Choroid plexus epithelial cell (primary cell): ENCODE results near the gene GAB4.
"Not testable (repeated sequence)": the region's sequence is repeated elsewhere in the genome, so short reads cannot be mapped to it uniquely, and the experiment has no call there.

Experiments
- DNase-seq: peaks from one replicate; pipeline ENCODE4 v3.0.0-alpha.2; 2010; ENCODE audit warnings: low read depth
- H3K4me3 ChIP-seq: 2 replicates; pipeline ENCODE4 v1.5.1; 2011; ENCODE audit warnings: low read depth, mild to moderate bottlenecking, control low read depth, low read length, moderate library complexity
- TF ChIP-seq, protein P1 (sequence below): conservative IDR thresholded peaks from 2 replicates; pipeline ENCODE4 v1.5.1; 2011; ENCODE audit warnings: low read depth, mild to moderate bottlenecking, control low read depth, inconsistent platforms, low read length, moderate library complexity

Gene GAB4

DNA sequence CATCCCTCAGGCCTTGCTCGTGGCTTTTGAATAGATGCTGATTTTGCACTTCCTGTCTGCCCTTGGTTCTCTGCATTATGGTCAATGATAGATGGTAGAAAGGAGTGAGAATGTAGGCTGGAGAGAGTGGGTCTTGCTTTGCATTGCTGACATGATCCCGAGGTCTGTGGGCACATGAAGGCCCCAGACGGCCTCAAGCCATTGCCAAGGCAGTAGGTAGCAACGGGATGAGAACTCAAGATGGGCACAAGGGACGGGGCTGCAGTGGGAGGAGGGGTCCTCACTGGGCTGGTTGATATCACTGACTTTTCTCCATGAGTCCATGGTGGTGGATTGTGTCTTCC, 54.0 kb downstream of the GAB4 start:
- DNase-seq: no peak
- TF ChIP-seq, protein P1, sequence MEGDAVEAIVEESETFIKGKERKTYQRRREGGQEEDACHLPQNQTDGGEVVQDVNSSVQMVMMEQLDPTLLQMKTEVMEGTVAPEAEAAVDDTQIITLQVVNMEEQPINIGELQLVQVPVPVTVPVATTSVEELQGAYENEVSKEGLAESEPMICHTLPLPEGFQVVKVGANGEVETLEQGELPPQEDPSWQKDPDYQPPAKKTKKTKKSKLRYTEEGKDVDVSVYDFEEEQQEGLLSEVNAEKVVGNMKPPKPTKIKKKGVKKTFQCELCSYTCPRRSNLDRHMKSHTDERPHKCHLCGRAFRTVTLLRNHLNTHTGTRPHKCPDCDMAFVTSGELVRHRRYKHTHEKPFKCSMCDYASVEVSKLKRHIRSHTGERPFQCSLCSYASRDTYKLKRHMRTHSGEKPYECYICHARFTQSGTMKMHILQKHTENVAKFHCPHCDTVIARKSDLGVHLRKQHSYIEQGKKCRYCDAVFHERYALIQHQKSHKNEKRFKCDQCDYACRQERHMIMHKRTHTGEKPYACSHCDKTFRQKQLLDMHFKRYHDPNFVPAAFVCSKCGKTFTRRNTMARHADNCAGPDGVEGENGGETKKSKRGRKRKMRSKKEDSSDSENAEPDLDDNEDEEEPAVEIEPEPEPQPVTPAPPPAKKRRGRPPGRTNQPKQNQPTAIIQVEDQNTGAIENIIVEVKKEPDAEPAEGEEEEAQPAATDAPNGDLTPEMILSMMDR: no peak

DNA sequence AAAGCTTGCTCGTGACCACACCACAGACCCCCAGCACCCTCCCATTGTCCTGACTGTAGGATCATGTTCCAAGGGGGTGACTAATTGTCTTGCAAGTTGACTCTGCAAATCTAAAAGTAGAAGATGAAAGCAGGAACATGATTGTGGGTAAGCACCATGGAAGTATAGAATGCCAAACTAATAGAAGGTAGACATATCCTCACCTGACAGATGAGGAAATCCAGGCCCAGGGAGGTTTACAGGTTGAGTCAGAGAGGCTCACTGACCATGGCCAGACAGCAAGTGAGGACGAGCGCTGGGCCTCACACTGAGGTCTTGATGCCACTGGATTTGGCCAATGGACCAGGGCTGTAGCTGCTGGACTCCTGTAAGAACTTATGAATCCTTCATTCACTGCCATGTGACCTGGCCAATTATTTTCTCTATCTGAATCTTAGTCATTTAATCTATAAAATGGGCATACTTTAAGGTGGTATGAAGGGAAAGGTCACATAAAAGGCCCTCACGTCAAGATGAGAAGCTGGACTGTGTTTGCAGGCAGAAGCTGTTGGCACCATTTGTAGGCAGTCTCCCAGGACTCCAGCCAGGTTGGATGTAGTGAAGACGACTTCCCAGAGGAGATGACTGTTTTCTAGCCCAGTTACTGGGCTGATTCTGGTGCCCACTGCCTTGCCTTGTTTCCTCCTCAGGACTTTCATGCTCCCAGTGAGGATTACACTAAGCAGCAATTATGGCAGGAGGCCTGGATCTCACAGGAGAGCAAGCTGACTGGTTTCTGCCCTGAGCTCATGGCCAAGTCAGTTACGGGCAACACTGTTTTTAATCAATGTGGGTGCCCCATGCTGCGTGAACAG, 54.6 kb downstream of the GAB4 start:
- TF ChIP-seq, protein P1: no peak
- no peak for DNase-seq
- H3K4me3 ChIP-seq: no peak overlapping the region

More for the DNA sequence above, 54.0 kb downstream of the GAB4 start:
- H3K4me3 ChIP-seq: no peak overlapping the region

DNA sequence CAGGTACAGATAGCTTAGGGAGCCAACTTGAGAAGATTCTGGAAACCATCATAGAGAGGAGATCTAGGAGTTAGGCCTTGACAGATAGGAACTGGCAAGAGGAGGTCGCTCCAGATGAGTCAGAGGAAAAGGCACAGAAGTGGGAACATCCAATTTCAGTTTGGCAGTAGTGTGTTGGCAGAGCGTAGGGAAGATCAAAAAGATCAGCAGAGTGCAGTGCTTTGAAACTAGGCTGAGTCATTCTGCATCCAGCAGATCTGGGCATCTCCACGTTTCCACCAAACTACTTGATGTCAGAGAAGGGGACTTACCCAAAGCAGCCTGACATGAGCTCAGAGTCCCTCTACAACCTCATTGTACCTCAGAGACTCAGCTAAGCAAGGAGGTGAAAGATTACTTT, 58.5 kb downstream of the GAB4 start:
- no peak overlapping the region for H3K4me3 ChIP-seq
- DNase-seq: no peak
- TF ChIP-seq, protein P1: no peak

DNA sequence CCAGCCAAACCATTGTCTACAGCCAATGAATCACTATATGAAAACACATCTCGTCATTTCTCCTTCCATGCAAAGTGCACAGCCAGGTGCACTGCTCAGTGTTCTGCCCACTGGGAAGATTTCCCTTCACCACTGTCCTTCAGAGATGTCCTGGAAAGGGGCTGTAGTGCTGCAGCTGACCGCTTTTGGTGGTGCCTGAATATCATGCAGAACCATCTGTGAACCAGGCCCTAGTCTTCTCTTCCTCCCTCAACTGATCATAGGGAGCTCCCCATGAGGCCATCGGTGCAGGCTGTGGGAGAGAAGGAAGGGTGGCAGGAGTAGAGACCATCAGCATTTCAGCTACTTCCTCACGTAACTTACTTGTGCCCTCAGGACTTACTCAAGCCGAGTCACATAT, 70.2 kb downstream of the GAB4 start:
- TF ChIP-seq, protein P1: no peak
- no peak overlapping the region for H3K4me3 ChIP-seq
- no peak for DNase-seq

DNA sequence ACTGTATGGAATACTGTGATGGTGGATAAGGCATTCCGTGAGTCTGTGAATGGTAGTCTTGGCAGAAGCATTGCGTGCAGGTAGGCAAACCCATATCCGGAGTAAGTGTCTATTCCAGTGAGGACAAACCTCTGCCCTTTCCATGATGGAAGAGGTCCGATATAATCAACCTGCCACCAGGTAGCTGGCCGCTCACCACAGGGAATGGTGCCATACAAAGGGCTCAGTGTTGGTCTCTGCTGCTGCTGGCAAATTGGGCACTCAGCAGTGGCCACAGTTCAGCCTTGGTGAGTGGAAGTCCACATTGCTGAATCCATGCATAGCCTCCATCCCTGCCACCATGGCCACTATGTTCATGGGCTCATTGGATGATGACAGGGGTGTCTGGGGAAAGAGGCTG, 70.8 kb downstream of the GAB4 start:
- not testable (repeated sequence) for DNase-seq, H3K4me3 ChIP-seq

DNA sequence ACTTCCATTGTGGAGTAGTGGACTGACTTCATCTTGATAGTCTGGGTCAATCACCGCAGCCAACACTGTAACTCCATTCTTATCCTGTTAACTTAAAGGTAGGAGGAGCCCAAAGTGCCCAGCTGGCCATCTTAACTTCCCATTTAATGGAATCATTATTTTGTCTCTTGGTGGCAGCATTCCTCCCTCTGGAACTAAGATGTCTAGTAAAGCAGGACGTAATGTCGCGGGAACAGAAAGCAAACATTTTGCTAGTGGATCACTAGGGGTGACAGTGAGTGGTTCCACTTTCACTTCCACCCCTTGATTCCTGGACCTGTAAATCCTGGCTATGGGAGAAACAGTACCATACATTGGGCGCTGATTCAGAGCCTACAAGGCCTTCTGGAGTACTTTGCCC, 71.4 kb downstream of the GAB4 start:
- no peak overlapping the region for H3K4me3 ChIP-seq
- TF ChIP-seq, protein P1: no peak
- DNase-seq: no peak

DNA sequence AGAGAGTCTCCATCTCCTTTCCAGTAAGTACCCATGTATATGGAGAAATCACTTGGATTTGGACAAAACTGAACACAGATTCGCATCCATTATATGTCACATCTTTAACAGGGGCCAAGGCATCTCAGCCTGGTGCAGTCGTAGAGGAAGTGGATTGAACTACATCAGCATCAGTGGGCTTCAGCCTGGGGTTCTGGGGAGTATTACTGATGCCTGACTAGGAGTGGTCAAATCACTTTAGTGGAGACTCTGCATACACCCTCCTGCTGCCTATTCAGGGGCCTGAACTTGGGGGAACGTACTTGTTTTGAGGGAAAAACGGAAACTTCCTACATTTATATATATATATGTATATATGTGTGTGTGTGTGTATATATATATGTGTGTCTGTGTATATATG, 72.8 kb downstream of the GAB4 start:
- H3K4me3 ChIP-seq: no peak overlapping the region
- TF ChIP-seq, protein P1: no peak
- no peak for DNase-seq
